Stomach (tissue), 4 donors: ENCODE results near the gene DAG1.

Experiments
- EP300 ChIP-seq: sonication (generic); formaldehyde crosslinking; IDR thresholded peaks from one replicate; pipeline ENCODE4 v1.6.1; 2017; ENCODE audit warnings: antibody characterized with exemption
- POLR2A ChIP-seq, 4 donors: fragments of 450-650 bp; IDR thresholded peaks; one replicate each; pipeline ENCODE4 v1.6.1; 2016; ENCODE audit warnings: antibody characterized with exemption in 4 of 4, control low read depth in 2 of 4, mild to moderate bottlenecking in 1 of 4, moderate library complexity in 1 of 4
- TF ChIP-seq, protein P1 (sequence below), 7 experiments: fragments of 450-650 bp in 4 of 7; fragments of 200-600 bp in 3 of 7; sonication (generic) in 3 of 7; IDR thresholded peaks; one replicate each; pipeline ENCODE4 v1.5.1; 2016 to 2019; ENCODE audit warnings: antibody characterized with exemption in 7 of 7, control low read depth in 2 of 7, mild to moderate bottlenecking in 1 of 7

GRCh38 chr3:49563040-49563578 lies 93.0 kb downstream of the DAG1 start:
- TF ChIP-seq, protein P1, sequence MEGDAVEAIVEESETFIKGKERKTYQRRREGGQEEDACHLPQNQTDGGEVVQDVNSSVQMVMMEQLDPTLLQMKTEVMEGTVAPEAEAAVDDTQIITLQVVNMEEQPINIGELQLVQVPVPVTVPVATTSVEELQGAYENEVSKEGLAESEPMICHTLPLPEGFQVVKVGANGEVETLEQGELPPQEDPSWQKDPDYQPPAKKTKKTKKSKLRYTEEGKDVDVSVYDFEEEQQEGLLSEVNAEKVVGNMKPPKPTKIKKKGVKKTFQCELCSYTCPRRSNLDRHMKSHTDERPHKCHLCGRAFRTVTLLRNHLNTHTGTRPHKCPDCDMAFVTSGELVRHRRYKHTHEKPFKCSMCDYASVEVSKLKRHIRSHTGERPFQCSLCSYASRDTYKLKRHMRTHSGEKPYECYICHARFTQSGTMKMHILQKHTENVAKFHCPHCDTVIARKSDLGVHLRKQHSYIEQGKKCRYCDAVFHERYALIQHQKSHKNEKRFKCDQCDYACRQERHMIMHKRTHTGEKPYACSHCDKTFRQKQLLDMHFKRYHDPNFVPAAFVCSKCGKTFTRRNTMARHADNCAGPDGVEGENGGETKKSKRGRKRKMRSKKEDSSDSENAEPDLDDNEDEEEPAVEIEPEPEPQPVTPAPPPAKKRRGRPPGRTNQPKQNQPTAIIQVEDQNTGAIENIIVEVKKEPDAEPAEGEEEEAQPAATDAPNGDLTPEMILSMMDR (IDR thresholded peaks at IDR 0.05) = peak in 1 of 7 experiments; percentile 26
- TF ChIP-seq POLR2A (IDR thresholded peaks at IDR 0.05) = no peak
- TF ChIP-seq EP300 = no peak
